Hippocampal formation (tissue), 2 donors: ENCODE results near the gene MARK4.
"Not testable (repeated sequence)": the region's sequence is repeated elsewhere in the genome, so short reads cannot be mapped to it uniquely, and the experiment has no call there.

Experiments
- DNase-seq, 2 donors: peaks; one replicate each; lab custom pipeline; 2025; lab: John Stamatoyannopoulos, UW

Gene MARK4

GRCh38 chr19:45305421-45305820 lies 54.4 kb downstream of the MARK4 start:
- DNase-seq = no peak

DNA sequence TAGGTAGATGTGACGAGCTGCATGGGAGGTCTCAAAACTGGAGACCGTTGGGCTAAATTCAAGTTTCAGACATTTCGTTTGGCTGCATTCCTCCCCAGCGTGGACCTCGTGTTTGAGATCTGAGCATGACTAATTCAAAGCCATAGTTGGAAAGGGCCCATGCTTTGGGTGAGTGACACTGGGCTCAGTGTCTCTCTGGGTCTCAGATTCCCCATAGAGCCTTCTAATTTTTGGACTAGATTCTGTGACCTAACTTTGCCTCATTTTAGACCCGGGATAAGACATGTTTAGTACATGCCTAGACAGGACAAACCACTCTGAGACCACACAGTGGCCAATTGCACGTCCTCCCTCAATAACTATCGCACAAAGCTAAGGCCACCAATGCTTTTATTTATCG lies 55.0 kb downstream of the MARK4 start:
- no peak for DNase-seq

DNA sequence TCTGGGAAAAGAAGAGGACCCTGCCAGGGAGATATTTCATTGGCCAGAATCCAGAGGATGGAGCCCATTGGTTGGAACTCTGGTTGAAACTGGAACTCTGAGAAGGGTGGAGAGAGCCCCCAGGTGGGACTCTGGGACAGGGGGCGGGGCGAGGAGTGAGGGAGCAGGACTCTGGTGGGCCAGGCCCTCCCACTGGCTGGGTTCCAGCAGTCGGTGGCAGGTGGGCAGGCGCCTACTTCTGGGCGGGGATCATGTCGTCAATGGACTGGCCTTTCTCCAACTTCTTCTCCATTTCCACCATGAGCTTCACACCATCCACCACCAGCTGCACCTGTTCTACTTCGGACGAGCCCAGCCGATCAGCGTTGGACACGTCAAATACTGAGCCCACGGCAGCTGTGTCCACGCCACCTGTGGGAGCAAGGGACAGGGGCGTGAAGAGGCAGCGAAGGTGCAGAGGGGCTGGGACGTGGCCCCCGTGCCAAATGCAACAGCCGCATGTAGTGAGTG lies 55.5 kb downstream of the MARK4 start:
- DNase-seq = no peak

GRCh38 chr19:45307361-45307760 lies 56.3 kb downstream of the MARK4 start:
- DNase-seq = no peak

- DNase-seq = not testable (repeated sequence)
These were observed 58.3 kb downstream of the MARK4 start for GRCh38 chr19:45309322-45309721.

DNA sequence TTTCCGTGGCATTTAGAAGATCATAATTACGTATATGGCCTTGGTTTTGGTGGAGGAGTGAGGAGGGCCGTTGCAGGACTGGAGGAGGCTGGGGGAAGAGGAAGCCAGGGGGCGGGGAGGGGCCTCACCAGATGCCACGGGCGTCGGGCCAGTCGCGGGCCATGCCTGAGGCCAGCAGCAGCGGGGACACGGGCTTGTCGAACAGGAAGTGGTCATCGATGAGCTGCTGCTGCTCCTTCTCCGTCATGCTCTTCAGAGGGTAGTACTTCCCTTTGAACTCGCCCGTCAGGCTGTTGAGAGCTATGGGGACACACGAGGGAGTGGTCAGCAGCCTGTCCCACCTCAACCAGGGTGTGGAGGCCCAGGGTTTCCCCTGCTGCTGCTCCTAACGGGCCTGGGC lies 60.5 kb downstream of the MARK4 start:
- no peak for DNase-seq

DNA sequence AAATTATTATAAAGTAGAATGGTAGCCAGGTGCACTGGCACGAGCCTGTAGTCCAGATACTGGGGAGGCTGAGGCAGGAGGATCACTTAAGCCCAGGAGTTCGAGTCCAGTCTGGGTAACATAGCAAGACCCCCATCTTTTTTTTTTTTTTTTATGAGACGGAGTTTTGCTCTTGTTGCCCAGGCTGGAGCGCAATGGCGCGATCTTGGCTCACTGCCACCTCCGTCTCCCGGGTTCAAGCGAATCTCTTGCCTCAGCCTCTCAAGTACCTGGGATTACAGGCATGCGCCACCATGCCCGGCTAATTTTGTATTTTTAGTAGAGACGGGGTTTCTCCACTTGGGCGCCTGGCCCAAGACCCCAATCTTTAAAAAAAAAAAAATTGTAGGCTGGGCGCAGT lies 61.2 kb downstream of the MARK4 start:
- DNase-seq = not testable (repeated sequence)

DNA sequence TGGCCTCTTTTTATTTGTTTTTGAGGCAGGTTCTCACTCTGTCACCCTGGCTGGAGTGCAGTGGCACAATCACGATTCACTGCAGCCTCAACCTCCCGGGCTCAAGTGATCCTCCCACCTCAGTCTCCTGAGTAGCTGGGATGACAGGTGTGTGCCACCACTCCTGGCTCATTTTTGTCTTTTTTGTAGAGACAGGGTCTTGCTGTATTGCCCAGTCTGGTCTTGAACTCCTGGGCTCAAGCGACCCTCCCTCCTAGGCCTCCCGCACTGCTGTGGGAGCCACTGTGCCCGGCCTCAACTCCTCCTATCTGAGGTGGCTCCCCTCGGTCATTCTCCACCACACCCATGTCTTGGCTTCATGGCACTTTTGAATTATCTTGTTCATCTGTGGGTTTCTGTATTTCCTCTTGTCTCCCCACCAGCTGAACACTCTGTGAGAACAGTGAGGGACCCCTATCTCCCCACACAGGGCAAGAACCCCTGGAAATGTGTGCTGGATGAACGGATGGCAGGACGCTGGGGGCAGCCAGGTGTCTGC lies 63.7 kb downstream of the MARK4 start:
- no peak for DNase-seq

- DNase-seq = no peak
These were observed 64.2 kb downstream of the MARK4 start for GRCh38 chr19:45315304-45315703.

DNA sequence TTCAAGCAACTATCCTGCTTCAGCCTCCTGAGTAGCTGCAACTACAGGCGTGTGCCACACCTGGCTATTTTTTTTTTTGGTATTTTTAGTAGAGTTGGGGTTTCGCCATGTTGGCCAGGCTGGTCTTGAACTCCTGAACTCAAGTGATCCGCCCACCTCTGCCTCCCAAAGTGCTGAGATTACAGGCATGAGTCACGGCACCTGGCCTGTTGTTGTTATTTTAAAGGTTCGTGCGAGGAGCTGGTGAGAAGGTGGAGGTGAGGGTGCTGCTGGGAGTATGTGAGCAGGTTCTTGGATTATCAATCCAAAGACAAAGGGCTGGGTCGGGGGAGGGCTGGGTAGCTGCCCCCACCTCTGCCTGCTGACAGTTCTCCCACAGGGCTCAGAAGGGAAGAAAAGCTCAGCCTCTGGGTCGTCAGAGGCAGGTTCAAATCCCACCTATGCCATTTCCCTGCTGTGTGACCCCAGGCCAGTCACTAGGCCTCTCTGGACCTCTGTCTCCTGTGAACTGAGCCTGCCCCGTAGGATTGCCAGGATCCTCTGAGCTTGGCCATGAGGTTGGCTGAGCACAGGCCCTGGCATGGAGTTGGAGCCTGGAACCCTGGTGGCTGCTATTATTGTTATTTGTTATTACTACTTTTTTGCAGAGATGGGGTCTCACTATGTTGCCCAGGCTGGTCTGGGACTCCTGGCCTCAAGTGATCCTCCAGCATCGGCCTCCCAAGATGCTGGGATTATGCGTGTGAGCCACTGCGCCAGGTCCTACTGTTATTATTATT lies 70.1 kb downstream of the MARK4 start:
- DNase-seq = no peak

GRCh38 chr19:45321848-45322247 lies 70.8 kb downstream of the MARK4 start:
- no peak for DNase-seq

- no peak for DNase-seq
These were observed 71.2 kb downstream of the MARK4 start for GRCh38 chr19:45322311-45322710.

- no peak for DNase-seq
These were observed 71.7 kb downstream of the MARK4 start, which contains the start of gene CKM for GRCh38 chr19:45322744-45323281. TSS of gene CKM (minus strand) at chr19:45322875. CDS start at chr19:45319713, 3,162 bp downstream.

DNA sequence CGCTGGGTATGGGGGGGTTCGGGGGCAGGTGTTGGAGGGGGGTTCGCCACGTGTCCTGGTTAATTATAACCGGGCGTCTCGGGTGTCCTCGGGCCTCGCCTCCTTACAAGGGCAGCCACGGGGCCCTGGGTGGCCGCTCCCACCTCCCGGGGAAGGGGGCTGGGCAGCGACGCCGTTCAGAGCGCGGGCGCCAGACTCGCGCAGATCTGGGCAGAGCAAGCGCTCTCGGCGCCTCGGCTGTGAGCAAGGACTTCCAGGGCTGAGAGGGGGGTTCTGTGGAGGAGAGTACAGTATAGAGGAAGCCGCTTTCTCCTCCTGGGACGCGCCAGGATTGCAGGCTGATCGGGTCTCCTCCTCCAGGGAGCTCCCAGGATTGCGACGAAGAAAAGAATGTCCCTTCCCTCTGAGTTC lies 72.6 kb downstream of the MARK4 start:
- no peak for DNase-seq

- no peak for DNase-seq
These were observed 73.4 kb downstream of the MARK4 start for GRCh38 chr19:45324349-45324907.

- no peak for DNase-seq
These were observed 76.5 kb downstream of the MARK4 start for GRCh38 chr19:45327404-45328143.

GRCh38 chr19:45331411-45331810 lies 80.3 kb downstream of the MARK4 start:
- DNase-seq = no peak

GRCh38 chr19:45333609-45334303 lies 82.7 kb downstream of the MARK4 start:
- DNase-seq = no peak

GRCh38 chr19:45334881-45335280 lies 83.8 kb downstream of the MARK4 start:
- DNase-seq = not testable (repeated sequence)

DNA sequence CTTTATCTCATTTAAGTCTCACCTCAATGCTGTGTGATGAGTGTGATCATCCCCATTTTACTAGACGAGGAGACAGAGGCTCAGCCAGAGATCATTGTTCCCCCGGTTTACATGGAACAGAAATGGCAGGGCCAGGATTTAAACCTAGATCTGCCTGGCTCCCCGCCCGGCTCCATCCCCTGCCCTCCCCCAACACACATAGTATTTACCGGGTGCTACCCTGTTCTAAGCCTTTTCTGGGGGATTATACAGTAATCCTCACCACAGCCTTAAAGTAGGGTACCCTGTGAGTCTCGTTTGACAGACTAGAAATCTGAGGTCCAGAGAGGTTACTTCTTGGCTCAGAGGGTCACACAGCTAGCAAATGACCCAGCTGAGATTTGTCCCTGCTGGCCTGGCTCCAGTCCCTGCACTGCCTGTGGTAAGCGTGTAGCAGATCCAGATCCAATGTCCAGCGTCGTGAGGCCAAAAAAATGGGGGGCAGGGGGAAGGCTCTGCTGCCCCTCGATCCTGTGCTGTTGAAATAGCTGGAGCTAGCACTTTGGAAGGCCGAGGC lies 85.7 kb downstream of the MARK4 start:
- DNase-seq = no peak

DNA sequence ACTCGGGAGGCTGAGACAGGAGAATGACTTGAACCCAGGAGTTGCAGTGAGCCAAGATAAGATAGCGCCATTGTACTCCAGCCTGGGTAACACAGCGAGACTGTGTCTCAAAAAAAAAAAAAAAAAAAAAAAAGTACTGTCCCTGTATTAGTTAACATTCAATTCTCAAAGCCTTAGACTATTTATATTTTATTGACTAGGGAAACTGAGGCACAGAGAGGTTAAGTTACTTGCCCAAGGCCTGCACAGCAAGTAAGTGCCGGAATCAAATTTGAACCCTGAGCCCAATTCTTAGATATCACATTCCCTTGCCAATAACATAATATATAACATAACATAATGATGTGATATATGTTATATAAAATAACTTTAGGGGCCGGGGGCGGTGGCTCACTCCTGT lies 88.6 kb downstream of the MARK4 start:
- no peak for DNase-seq
